Thyroid gland (tissue), 4 donors: ENCODE results near the gene COL19A1. TPM values are rescaled to one million over a fixed set of nuclear protein-coding genes. Genes with fewer than 3 reads are reported as not detected.

Source experiments
- DNase-seq, 2 donors: peaks; one replicate each; pipeline ENCODE4 v3.0.0-alpha.2; 2019
- H3K27ac ChIP-seq, 3 donors: fragments of 200-600 bp; sonication (generic); 1 replicate in 2 of 3; 2 replicates in 1 of 3; pipeline ENCODE4 v1.5.1; 2016 to 2019; ENCODE audit warnings: mild to moderate bottlenecking in 1 of 3, moderate library complexity in 1 of 3
- H3K27me3 ChIP-seq: fragments of 200-600 bp; sonication (generic); one replicate; pipeline ENCODE4 v1.5.1; 2019
- H3K36me3 ChIP-seq, 2 donors: fragments of 200-600 bp; sonication (generic); one replicate each; pipeline ENCODE4 v1.5.1; 2016 to 2019
- H3K4me1 ChIP-seq, 2 donors: fragments of 200-600 bp; sonication (generic); one replicate each; pipeline ENCODE4 v1.5.1; 2017 to 2019
- H3K4me3 ChIP-seq, 3 donors: fragments of 200-600 bp; sonication (generic); replicated peaks in 1 of 3; 1 replicate in 2 of 3; 2 replicates in 1 of 3; pipeline ENCODE4 v1.5.1; 2016; ENCODE audit warnings: mild to moderate bottlenecking in 1 of 3
- H3K9me3 ChIP-seq: fragments of 200-600 bp; sonication (generic); one replicate; pipeline ENCODE4 v1.5.1; 2017
- POLR2A ChIP-seq, 2 donors: fragments of 450-650 bp; IDR thresholded peaks; one replicate each; pipeline ENCODE4 v1.6.1; 2017; ENCODE audit warnings: antibody characterized with exemption in 2 of 2, mild to moderate bottlenecking in 2 of 2, moderate library complexity in 1 of 2
- WGBS, 2 donors: methylation state at CpG; one replicate each; pipeline ENCODE4 v1.1.5; 2017; 5-methylcytosine and 5-hydroxymethylcytosine counted together
- intact Hi-C: fragments of 100-400 bp; cut with DNase I; formaldehyde crosslinking; loops from one replicate; pipeline ENCODE4 v1.15.1; 2023
- total RNA-seq, 4 donors: library from RNA; depleted of rRNA; stranded (reverse); fragments of >200 nt; gene quantifications; one replicate each; pipeline ENCODE4 v1.2.3, GENCODE V29; 2016
- TF ChIP-seq, protein P1 (sequence below), 6 experiments: fragments of 200-600 bp in 3 of 6; fragments of 450-650 bp in 3 of 6; sonication (generic) in 3 of 6; IDR thresholded peaks; one replicate each; pipeline ENCODE4 v1.5.1; 2016 to 2019; ENCODE audit warnings: antibody characterized with exemption in 6 of 6, mild to moderate bottlenecking in 2 of 6, inconsistent platforms in 1 of 6, moderate library complexity in 1 of 6

COL19A1 gene
- total RNA-seq, 4 donors from 2014 or later = not detected

GRCh38 chr6:70051197-70052124, 185.1 kb downstream of the COL19A1 start:
- H3K36me3 ChIP-seq = no peaks in the 10 kb centered on the region
- H3K9me3 ChIP-seq = no peaks in the 10 kb centered on the region
- no peak overlapping the region for H3K4me3 ChIP-seq
- TF ChIP-seq, protein P1, sequence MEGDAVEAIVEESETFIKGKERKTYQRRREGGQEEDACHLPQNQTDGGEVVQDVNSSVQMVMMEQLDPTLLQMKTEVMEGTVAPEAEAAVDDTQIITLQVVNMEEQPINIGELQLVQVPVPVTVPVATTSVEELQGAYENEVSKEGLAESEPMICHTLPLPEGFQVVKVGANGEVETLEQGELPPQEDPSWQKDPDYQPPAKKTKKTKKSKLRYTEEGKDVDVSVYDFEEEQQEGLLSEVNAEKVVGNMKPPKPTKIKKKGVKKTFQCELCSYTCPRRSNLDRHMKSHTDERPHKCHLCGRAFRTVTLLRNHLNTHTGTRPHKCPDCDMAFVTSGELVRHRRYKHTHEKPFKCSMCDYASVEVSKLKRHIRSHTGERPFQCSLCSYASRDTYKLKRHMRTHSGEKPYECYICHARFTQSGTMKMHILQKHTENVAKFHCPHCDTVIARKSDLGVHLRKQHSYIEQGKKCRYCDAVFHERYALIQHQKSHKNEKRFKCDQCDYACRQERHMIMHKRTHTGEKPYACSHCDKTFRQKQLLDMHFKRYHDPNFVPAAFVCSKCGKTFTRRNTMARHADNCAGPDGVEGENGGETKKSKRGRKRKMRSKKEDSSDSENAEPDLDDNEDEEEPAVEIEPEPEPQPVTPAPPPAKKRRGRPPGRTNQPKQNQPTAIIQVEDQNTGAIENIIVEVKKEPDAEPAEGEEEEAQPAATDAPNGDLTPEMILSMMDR (IDR thresholded peaks at IDR 0.05) = no peak
- TF ChIP-seq POLR2A (IDR thresholded peaks at IDR 0.05) = no peak
- WGBS, 2 donors = 79% methylated on average over 5 of the region's 5 CpGs
- no peaks in the 10 kb centered on the region for H3K4me1 ChIP-seq
- no peaks in the 10 kb centered on the region for H3K27me3 ChIP-seq
- intact Hi-C loops = no loop called here
- no peak overlapping the region for H3K27ac ChIP-seq
- no peak for DNase-seq

GRCh38 chr6:70059039-70059719, 192.8 kb downstream of the COL19A1 start:
- no peaks in the 10 kb centered on the region for H3K9me3 ChIP-seq
- no peak overlapping the region for H3K27ac ChIP-seq
- no peaks in the 10 kb centered on the region for H3K36me3 ChIP-seq
- no peaks in the 10 kb centered on the region for H3K27me3 ChIP-seq
- no peak overlapping the region for H3K4me3 ChIP-seq
- DNase-seq = no peak
- TF ChIP-seq POLR2A (IDR thresholded peaks at IDR 0.05) = no peak
- TF ChIP-seq, protein P1 (IDR thresholded peaks at IDR 0.05) = no peak
- no peaks in the 10 kb centered on the region for H3K4me1 ChIP-seq
- intact Hi-C loops = no loop called here
- WGBS, 2 donors = 64 to 65% methylated on average over 2 of the region's 2 CpGs

GRCh38 chr6:70060680-70061079, 194.3 kb downstream of the COL19A1 start:
- DNase-seq = no peak
- WGBS, 2 donors = 88 to 93% methylated on average over 5 of the region's 5 CpGs
- intact Hi-C loops = no loop called here
- Histone ChIP-seq H3K27ac (no peak overlapping the region), H3K4me1 (no peaks in the 10 kb centered on the region), H3K27me3 (no peaks in the 10 kb centered on the region), H3K9me3 (no peaks in the 10 kb centered on the region), H3K4me3 (no peak overlapping the region), H3K36me3 (no peaks in the 10 kb centered on the region)
- TF ChIP-seq, protein P1 (IDR thresholded peaks at IDR 0.05) = no peak
- TF ChIP-seq POLR2A (IDR thresholded peaks at IDR 0.05) = no peak

DNA sequence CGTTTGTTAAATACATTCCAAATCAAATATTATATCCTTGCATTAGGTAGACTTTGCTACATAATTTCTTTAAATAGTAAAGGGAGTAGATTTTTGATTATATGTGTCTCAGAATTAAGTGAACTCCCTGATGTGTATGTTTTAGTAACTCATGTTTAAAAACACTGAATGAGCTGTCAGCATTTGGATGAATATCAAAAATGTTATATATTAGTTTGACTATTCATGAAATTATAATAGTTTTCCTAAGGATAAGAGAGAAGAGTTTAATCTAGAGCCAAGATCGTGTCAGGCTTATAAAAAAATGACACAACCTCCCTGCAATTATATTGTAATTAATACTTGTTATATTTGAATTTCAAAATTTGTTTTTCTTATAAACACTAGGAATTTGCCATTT, 195.2 kb downstream of the COL19A1 start:
- Histone ChIP-seq H3K27ac (no peak overlapping the region), H3K9me3 (no peaks in the 10 kb centered on the region), H3K27me3 (no peaks in the 10 kb centered on the region), H3K36me3 (no peaks in the 10 kb centered on the region), H3K4me3 (no peak overlapping the region), H3K4me1 (no peaks in the 10 kb centered on the region)
- intact Hi-C loops = no loop called here
- no peak for TF ChIP-seq POLR2A (IDR thresholded peaks at IDR 0.05)
- TF ChIP-seq, protein P1 (IDR thresholded peaks at IDR 0.05) = no peak
- WGBS, 2 donors = 73 to 77% methylated on average over 2 of the region's 2 CpGs
- no peak for DNase-seq

DNA sequence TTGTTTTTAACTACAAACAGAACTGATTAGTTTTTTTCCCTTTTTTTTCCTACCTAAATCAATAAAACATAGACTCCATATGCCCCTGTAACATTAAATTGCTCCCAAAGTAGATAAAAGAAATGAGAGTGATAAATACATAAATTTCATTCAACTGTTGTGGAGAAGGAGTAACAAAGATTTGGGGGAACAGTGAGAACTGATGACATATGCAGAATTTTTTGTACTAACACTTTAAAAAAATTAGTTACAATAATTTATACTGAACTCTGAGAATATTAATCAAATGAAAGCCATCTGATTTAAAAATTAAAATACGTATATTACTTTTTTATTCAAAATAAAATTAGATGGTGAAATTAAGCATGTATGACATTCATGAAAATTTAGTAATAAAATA, 195.7 kb downstream of the COL19A1 start:
- H3K27me3 ChIP-seq = no peaks in the 10 kb centered on the region
- no peaks in the 10 kb centered on the region for H3K36me3 ChIP-seq
- H3K27ac ChIP-seq = no peak overlapping the region
- TF ChIP-seq, protein P1 (IDR thresholded peaks at IDR 0.05) = no peak
- TF ChIP-seq POLR2A (IDR thresholded peaks at IDR 0.05) = no peak
- no peaks in the 10 kb centered on the region for H3K4me1 ChIP-seq
- H3K9me3 ChIP-seq = no peaks in the 10 kb centered on the region
- DNase-seq = no peak
- intact Hi-C loops = no loop called here
- no peak overlapping the region for H3K4me3 ChIP-seq
- WGBS, 2 donors = 85% methylated on average over 1 of the region's 1 CpG
